ENCODE measurements around the gene HHAT.
A peak's percentile ranks its signal among the peaks of the same experiment; 100 is the strongest.

Gene HHAT

DNA sequence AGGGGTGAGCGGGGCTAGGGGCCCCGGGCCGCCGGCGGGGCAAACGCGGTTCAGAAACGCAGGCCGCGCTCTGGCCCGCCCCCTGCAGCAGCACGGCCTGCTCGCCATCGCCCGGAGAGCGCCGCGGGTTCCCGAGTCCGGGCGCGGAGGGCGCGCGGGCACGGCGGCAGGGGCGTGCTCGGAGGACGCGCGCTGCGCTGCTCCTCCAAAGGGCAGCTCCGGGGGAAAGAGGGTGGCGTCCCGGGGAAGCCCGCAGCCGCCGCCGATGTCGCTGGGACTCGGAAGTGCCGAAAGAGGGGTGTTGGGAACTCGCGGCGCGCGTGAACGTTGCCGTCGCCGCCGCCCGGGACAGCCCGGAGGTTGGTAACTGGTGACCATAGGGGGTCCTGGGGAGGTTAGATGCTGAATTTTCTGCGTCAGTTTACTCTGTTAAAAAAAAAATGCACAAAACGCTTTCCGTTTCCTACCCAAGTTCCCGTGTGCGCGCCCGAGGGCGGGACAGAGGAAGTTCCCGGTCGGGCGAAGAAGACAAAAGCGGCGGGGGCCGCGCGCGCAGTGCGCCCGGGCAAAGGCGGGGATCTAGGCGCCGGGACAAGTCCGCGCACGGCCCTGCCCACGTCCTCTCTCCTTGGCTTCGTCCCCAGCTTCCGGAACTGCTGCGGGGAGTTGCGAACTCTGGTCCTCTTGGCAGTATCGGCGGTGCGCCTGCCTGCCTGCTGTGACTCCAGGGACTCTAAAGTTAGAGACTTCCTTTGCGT is at the start of gene HHAT:
Gene HHAT, plus strand, starts transcription at position 157 of the 758 bp plus-strand sequence. CDS start 20,074 bp downstream, outside the sequence.
- peak; percentile 16 to 63 for DNase-seq

DNA sequence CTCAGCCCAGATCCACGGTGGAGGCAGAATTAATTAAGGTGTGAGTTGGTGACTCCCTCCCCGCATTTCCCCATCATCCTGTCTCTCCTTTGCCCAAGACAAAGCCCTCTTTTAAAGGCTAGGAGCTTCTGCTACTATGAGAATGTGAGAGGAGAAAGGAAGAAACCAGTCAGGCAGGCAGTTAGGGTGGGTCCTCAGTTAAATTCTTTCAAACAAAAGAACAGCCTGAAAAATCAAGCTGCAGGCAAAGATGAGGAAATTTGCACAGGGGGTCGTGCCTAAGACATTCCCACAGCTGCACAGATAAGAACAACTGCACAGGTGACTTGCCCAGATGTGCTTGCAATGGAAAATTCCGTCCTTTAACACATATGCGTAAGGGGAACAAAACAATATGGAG is 48.5 kb upstream of the HHAT start:
- DNase-seq = no peak

- no peak for DNase-seq
Observed at GRCh38 chr1:210288116-210288515, 40.6 kb upstream of the HHAT start.

DNA sequence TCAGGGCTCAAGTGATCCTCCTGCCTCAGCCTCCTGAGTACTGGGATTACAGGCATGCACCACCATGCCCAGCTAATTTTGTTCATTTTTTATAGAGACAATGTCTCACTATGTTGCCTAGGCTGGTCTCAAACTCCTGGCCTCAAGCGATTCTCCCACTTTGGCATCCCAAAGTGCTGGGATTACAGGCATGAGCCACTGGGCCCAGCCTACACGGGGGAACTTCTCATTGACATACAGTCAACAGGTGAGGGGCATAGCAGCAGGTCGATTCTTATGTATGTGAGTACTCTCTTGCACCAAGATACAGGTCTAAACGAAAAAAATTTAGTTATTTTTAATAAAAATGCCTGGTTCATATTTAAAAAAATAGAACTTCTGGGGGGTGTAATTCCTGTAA is 39.5 kb upstream of the HHAT start:
- no peak for DNase-seq

DNA sequence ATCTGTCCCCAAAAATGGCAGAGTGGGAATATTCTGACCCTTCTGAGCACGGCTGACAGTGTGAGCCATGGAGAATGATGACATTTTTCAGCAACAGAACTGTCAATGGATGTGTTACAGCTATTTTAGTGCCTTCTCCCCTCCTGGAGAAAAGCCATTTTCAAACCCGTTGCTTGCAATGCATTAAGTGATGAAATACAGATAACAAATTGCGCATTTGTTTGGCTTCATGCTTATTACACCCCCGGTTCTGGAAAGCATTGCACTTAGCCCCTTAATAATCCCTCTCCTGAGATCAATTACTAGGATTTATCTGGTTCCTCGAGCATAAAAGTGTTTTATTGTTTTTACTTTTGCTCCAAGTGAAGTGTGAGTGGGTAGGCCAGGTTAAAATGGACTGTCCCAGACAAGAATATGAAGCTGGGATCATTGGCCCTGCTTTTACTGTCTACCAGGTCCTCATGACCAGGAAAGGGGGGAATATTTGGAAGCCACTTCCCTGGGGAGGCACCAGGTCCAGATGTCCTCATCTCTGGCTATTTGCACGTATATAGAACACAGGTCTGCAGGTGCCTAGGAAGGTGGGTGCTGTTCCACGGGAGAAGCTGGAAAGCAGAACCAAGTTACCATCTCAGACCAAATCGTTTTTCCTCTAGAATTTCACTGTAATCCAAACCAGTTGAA is 37.5 kb upstream of the HHAT start:
- DNase-seq = no peak

- no peak for DNase-seq
Observed at GRCh38 chr1:210291786-210292230, 36.9 kb upstream of the HHAT start.

GRCh38 chr1:210292231-210292871 is 36.4 kb upstream of the HHAT start:
- peak; percentile 44 to 64 for DNase-seq

- DNase-seq = no peak
Observed at GRCh38 chr1:210293171-210293607, 35.5 kb upstream of the HHAT start.

DNA sequence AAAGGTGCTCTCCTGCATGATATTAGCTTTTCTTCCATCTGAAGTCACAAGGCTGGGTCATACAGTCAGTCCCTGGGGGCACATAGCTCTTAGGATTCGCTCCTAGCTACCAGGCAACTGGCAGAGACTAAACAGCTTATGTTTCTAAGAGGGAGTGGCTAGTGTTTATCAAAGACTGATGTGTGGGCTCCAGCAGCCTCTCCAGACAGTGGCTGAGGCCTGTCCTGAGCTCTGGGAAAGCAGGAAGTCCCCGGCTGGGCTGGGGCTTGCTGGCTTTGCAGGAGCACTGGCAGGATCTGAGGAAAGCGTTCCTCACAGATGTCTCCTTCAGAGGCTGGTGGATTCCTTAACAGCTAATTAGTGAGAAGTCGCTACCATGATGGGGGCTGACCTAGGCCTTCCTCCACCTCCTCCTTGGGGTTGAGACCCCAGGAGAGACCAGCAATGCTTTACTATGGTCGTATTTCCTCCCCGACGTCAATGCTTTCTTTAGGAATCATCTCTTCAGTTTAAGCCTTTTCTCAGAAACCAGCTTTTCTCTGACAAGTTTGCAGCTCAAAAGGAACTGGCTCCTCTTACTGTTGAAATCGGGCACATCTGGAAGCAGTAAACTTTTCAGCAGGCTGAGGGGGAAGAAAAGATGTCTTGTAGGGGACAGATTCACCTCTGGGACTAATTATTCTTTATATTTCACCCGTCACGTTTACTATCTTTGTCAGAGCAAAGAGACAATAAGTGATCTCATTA is 33.5 kb upstream of the HHAT start:
- peak in 1 of 2 experiments; percentile 61 for DNase-seq

GRCh38 chr1:210296682-210297081 is 32.0 kb upstream of the HHAT start:
- DNase-seq = no peak

- no peak for DNase-seq
Observed at GRCh38 chr1:210298296-210298695, 30.4 kb upstream of the HHAT start.

DNA sequence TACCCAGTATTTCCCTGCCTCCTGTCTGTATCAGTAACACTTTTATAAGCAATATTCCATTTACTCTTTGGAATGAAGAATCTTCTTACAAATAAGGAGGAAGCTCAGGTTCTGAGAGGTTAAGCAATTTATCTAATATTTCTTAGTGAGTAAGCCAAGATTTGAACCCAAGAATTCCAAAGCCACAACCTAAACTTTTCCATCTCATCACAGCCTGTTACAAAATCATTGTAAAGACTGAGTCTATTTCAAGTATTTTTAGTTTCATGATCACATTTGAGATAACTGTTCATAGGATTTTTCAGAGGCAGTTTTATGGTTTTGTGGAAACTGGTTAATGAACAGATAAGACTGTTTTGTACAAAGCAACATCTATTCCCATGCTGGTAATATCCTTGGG is 29.8 kb upstream of the HHAT start:
- DNase-seq = no peak

GRCh38 chr1:210299501-210299900 is 29.2 kb upstream of the HHAT start:
- no peak for DNase-seq

DNA sequence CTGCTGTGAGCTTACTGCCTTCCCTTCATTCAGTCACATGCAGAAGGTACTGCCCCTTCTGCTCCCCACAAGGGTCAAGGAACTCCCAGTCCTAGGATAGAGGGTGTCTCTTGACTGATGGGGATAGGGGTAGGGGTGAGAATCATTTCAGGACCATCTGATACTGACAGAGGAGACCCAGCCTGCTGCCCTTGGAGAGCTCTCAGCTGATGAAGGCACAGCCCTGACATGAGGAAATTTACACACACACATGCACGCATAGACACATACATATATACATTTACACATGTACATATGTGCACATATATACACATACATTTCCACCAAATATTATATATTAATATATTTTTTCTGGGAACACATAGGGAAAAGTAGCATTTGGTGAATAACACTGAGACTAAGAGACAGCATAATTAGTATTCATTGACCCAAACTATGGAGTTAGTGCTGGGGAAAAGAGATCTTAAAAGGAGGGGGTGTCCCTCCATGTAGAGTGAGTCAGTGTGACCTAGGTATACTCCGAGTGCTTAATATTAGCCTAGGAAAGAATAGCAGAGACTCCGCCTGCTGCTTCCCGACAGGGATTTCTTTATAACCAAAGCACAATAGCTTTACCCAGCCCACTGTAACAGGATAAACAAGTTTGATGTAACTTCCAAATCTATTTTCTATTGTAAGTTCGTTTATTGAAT is 27.6 kb upstream of the HHAT start:
- DNase-seq = no peak

DNA sequence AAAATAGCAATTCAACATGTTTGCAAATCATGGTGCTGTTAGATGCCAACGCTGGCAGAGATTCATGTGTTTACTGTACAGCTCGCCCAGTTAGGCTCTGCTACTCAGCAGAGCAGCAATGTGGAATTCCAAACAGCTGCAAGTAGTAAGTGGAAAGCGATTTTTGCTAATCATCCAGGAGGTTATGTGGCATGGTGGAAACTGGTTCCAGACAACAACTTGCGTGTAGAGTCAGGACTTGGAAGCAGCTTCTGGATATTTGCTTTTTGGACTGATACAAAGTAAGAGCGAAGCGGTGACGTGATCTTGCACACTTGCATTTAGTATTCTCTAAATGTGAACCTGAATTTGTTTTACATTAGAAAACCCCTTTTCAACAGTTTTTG is 27.1 kb upstream of the HHAT start:
- no peak for DNase-seq

DNA sequence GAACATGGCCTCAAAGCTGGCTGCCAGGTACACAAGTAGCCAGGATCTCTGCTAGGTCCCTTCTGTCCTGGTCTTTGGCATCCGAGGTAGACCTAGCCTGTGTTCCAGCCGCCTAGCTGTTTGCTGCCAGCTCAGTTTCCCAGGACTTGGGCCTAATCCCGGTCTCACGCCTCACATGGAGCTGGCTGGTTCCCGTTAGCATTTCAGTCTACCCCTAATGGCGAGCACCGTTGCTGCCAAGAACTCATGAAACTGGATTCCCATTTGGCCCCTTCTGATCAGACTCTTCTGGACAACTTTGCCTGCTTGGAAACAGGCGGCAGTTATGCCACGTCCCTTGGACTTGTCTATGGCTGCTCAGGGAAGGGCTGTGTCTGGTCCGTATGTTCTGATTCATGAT is 26.2 kb upstream of the HHAT start:
- no peak for DNase-seq

GRCh38 chr1:210303391-210303790 is 25.3 kb upstream of the HHAT start:
- DNase-seq = no peak

DNA sequence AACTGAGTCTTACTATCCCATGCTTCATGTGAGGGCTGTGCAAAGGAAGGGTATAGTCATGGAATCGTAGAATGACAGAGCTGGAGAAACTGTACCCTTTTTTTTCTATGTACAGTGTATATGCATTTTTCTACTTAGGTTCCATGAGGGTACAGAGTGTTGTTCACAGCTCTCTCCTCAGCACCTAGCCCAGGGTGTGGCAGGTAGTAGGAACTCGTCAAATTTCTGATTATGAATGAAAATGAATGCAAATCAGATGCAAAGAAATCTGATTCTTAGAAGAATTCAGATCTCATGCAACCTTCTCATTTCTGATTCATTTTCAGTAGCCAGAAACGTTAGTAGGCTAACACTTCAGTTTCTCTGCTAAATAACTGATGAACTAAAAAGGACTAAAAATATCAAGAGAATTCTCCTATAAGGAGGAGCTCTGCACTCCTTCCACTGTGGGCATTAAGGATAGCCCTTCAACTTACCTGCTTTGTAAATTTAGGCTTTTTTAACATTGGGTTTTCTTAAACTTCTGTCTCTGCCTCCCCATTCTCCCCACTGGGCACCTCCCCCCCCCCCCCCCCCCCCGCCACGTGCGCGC is 18.0 kb upstream of the HHAT start:
- no peak for DNase-seq

DNA sequence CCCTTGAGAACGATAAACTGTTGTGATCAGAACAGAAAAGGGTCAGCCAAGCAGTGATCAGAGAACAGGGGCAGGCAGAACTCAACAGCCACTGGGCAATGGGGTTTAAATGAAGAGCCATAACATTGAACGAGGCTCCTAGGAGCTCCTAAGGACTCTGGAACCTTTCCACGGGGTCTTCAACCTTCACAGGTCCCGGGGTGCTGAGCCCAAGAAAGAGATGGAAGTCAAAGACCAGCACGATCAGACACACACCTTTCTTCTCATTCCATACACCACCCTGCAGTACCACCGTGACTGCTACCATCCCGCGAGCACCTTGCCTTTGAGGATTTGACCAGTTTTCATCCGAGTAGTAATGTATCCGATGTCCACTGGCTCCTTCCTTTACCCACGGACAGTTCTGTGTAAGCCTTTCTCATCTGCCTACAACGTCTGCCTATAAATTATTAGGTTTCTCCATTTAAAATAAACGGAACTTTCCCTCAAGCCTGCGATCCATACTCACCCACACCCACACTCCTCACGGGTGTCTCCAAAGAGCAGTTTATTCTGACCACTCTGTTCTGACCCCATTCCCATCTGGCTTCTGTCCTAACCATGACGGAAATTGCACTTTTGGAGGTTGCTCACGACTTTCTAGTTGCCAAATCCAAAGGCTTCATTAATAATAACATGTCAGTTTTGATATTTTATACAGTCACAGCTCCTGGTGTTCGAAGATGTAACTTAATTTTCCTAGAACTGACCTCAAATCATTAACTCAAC is 16.8 kb upstream of the HHAT start:
- no peak for DNase-seq

DNA sequence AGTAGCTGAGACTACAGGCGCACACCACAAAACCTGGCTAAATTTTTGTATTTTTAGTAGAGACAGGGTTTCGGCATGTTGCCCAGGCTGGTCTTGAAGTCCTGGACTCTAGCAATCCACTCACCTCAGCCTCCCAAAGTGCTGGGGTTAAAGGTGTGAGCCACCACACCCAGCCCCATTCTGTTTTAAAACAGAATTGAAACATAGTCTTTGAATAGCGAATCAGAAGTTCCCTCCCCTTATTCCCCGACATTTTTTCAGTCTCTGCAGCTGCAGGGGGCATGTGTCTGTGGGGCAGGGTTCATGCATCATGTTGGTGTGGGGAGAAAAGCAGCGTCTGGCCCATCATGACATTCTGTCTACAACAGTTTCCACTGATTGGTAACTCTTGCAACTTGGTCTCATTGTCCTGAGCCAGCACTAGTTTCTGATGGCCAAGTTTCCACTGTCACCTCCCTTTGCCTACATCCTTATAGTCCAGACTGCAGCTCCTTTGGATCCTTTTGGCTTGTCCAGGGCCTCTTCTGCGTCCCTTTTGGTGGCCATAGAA is 15.6 kb upstream of the HHAT start:
- DNase-seq = no peak

DNA sequence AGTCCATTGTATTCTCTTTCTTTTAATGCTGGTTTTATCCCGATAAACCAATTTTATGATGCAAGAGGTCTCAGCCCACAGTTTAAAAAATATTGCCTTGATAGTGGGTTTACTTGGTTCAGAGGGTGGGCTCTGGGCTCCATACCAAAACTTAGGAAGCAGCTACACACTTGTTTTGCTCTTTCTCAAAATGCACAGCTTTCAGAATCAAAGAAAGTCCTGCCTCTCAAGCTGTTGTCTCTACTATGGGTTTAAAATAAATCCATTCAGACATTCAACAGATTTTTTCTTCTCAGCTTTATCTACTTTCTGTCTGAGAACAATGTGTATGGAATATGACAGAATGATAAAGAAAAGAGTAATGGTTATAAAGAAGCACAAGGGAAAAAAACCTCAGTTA is 14.8 kb upstream of the HHAT start:
- DNase-seq = no peak
